A549 (cell line): Measurements from ENCODE around the gene AICDA.

ENCODE experiments used
- CBX2 ChIP-seq: fragments of 200-600 bp; sonication (generic); IDR thresholded peaks from 2 replicates; pipeline ENCODE4 v1.6.1; 2016; ENCODE audit warnings: low read depth, mild to moderate bottlenecking, borderline replicate concordance
- CEBPB ChIP-seq, 2 experiments: fragments of >200 bp in 1 of 2; sonication (Bioruptor Twin) in 1 of 2; formaldehyde crosslinking in 1 of 2; IDR thresholded peaks; 2 replicates each; pipeline ENCODE4 v1.6.1; 2012 to 2016
- SMC3 ChIP-seq: fragments of >200 bp; sonication (Bioruptor Twin); formaldehyde crosslinking; IDR thresholded peaks from 3 replicates; pipeline ENCODE4 v1.6.1; 2018; ENCODE audit warnings: inconsistent platforms
- TF ChIP-seq, protein P1 (sequence below): fragments of >200 bp; sonication (Bioruptor Twin); formaldehyde crosslinking; IDR thresholded peaks from 3 replicates; pipeline ENCODE4 v1.5.1; 2016

GRCh38 chr12:8637666-8638065 is 25.0 kb upstream of the AICDA start:
- TF ChIP-seq, protein P1, sequence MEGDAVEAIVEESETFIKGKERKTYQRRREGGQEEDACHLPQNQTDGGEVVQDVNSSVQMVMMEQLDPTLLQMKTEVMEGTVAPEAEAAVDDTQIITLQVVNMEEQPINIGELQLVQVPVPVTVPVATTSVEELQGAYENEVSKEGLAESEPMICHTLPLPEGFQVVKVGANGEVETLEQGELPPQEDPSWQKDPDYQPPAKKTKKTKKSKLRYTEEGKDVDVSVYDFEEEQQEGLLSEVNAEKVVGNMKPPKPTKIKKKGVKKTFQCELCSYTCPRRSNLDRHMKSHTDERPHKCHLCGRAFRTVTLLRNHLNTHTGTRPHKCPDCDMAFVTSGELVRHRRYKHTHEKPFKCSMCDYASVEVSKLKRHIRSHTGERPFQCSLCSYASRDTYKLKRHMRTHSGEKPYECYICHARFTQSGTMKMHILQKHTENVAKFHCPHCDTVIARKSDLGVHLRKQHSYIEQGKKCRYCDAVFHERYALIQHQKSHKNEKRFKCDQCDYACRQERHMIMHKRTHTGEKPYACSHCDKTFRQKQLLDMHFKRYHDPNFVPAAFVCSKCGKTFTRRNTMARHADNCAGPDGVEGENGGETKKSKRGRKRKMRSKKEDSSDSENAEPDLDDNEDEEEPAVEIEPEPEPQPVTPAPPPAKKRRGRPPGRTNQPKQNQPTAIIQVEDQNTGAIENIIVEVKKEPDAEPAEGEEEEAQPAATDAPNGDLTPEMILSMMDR = no peak
- TF ChIP-seq CBX2 = no peak
- no peak for TF ChIP-seq CEBPB (IDR thresholded peaks at IDR 0.05)
- TF ChIP-seq SMC3 = no peak
